ENCODE measurements around the gene SIGLEC11. TPM values are rescaled to one million over a fixed set of nuclear protein-coding genes. Genes with fewer than 3 reads are reported as not detected.

Gene SIGLEC11
- total RNA-seq, 1 experiment from 2014 or later, result not detected

GRCh38 chr19:49906879-49907564 lies 54.0 kb downstream of the SIGLEC11 start:
- DNase-seq (ENCODE audit: low read depth), result no peak

GRCh38 chr19:49904136-49904535 lies 56.8 kb downstream of the SIGLEC11 start:
- no peak for DNase-seq (ENCODE audit: low read depth)

Other genes starting within 250 kb of the SIGLEC11 start
- gene TSKS, start 197.9 kb downstream of the SIGLEC11 start, total RNA-seq (2014; rRNA removed; shearing (Covaris generic)), result not detected in 2 replicates
- 51.8 and 65.5 TPM in 2 replicates for gene AP2A1, start 194.2 kb downstream of the SIGLEC11 start, total RNA-seq (2014; rRNA removed; shearing (Covaris generic))
- 33.7 and 34.5 TPM in 2 replicates for gene FUZ, start 147.9 kb downstream of the SIGLEC11 start, total RNA-seq (2014; rRNA removed; shearing (Covaris generic))
- 22.9 and 29.3 TPM in 2 replicates for gene MED25, start 142.9 kb downstream of the SIGLEC11 start, total RNA-seq (2014; rRNA removed; shearing (Covaris generic))
- gene PTOV1, start 110.0 kb downstream of the SIGLEC11 start, total RNA-seq (2014; rRNA removed; shearing (Covaris generic)), result 89.9 and 100 TPM in 2 replicates
- 22.7 and 29.7 TPM in 2 replicates for gene PNKP, start 93.6 kb downstream of the SIGLEC11 start, total RNA-seq (2014; rRNA removed; shearing (Covaris generic))
- 10.8 and 15.3 TPM in 2 replicates for gene AKT1S1, start 83.8 kb downstream of the SIGLEC11 start, total RNA-seq (2014; rRNA removed; shearing (Covaris generic))
- 10.3 and 12.3 TPM in 2 replicates for gene TBC1D17, start 83.5 kb downstream of the SIGLEC11 start, total RNA-seq (2014; rRNA removed; shearing (Covaris generic))
- 0.39 and 1.3 TPM in 2 replicates for gene IL4I1, start 64.3 kb downstream of the SIGLEC11 start, total RNA-seq (2014; rRNA removed; shearing (Covaris generic))
- gene ATF5, start 32.0 kb downstream of the SIGLEC11 start, total RNA-seq (2014; rRNA removed; shearing (Covaris generic)), result 9.5 and 11.6 TPM in 2 replicates
- 51.0 and 69.7 TPM in 2 replicates for gene NUP62, start 31.7 kb downstream of the SIGLEC11 start, total RNA-seq (2014; rRNA removed; shearing (Covaris generic))
- gene VRK3, start 64.2 kb upstream of the SIGLEC11 start, total RNA-seq (2014; rRNA removed; shearing (Covaris generic)), result 26.2 and 41.7 TPM in 2 replicates
- 14.2 and 19.1 TPM in 2 replicates for gene ZNF473, start 64.8 kb upstream of the SIGLEC11 start, total RNA-seq (2014; rRNA removed; shearing (Covaris generic))
- gene IZUMO2, start 202.1 kb upstream of the SIGLEC11 start, total RNA-seq (2014; rRNA removed; shearing (Covaris generic)), result not detected in 2 replicates
- under 0.01 and 0.39 TPM in 2 replicates for gene MYH14, start 242.4 kb upstream of the SIGLEC11 start, total RNA-seq (2014; rRNA removed; shearing (Covaris generic))

Measured in RPMI7951 (cell line).